Cortex of kidney (tissue), 1 donor: Measurements from ENCODE around the gene PHAX.
"Not testable (repeated sequence)": the region's sequence is repeated elsewhere in the genome, so short reads cannot be mapped to it uniquely, and the experiment has no call there.

Source experiments
- DNase-seq: peaks from one replicate; lab custom pipeline; 2025; lab: John Stamatoyannopoulos, UW

Gene PHAX

DNA sequence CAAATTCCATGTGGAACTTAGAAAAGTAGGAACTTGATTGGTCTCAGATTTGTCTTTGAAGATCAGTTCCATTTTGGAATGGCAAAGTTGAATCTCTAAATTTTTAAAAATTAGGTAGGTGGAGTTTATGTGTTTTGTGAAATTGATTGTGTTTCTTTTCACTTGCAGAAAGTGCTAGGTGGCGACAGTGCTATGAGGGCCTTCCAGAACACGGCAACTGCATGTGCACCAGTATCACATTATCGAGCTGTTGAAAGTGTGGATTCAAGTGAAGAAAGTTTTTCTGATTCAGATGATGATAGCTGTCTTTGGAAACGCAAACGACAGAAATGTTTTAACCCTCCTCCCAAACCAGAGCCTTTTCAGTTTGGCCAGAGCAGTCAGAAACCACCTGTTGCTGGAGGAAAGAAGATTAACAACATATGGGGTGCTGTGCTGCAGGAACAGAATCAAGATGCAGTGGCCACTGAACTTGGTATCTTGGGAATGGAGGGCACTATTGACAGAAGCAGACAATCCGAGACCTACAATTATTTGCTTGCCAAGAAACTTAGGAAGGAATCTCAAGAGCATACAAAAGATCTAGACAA is 2.8 kb downstream of the PHAX start:
- DNase-seq = no peak

- DNase-seq = no peak
Measured at GRCh38 chr5:126605525-126605924, 4.8 kb downstream of the PHAX start.

GRCh38 chr5:126610160-126610559 is 9.4 kb downstream of the PHAX start:
- DNase-seq = no peak

GRCh38 chr5:126610616-126611015 is 9.9 kb downstream of the PHAX start:
- no peak for DNase-seq

- no peak for DNase-seq
Measured at GRCh38 chr5:126613941-126614592, 13.3 kb downstream of the PHAX start.

DNA sequence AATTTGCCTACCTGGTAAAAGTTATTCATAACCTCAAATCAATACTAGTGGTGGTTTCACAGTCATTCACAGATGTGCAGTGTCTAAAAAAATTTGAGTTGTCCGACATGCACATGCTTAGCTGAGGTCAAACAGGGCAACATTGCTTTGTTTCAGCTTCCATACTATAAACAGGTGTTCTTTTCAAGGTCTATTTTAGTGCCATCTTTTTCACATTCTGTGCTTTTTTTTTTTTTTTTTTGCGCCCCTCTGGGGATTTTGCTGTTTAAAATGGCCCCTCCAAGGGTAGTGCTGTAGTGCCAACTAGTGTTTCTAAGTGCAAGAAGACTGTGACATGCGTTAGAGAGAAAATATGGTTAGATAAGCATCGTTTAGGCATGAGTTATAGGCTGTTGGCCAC is 14.5 kb downstream of the PHAX start:
- DNase-seq = no peak

- DNase-seq = not testable (repeated sequence)
Measured at GRCh38 chr5:126617603-126618002, 16.9 kb downstream of the PHAX start.

- no peak for DNase-seq
Measured at GRCh38 chr5:126619781-126620180, 19.0 kb downstream of the PHAX start.

DNA sequence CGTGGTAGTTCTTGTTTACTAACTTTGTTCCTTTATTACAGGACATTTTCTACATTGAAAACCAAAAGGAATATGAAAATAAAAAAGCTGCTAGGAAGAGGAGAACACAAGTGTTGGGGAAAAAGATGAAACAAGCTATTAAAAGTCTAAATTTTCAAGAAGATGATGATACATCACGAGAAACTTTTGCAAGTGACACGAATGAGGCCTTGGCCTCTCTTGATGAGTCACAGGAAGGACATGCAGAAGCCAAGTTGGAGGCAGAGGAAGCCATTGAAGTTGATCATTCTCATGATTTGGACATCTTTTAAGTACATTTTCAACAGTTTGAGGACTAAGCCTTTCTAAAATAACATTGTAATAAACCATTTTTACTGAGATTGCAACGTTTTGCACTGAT is 23.8 kb downstream of the PHAX start:
- no peak for DNase-seq

DNA sequence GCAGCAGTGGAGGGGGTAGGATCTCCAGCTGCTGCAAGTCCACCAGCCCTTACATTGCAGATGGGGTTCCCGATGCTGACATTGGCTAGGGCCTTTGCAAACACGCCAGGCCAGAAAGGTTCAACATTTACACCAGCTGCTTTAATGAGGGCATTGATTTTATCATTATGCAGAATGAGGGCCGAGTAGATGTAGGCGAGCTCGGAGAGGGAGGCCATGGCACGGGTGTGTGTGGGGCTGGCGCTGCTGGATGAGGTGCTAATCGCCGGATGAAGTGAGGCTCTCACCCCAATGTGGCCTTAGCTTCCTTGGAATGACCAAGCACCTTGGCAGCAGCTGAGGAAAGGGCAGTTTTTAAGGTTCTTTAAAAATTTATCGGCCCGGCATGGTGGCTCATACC is 27.4 kb downstream of the PHAX start:
- DNase-seq = no peak

DNA sequence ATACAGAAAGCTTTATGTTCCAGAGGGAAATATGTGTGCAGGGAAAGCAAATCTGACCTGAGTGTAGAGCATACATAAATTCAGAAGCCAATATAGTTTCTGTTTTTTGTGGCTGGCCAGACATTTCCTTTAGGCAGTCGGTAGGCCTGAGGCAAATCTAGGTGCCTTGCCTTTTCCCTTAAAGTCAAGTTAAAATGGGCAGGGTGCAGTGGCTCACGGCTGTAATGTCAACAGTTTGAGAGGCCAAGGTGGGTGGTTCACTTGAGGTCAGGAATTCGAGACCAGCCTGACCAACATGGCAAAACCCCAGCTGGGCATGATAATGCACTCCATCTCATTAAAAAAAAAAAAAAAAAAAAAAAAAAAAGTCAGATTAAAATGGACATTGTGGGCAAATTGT is 31.2 kb downstream of the PHAX start:
- no peak for DNase-seq

DNA sequence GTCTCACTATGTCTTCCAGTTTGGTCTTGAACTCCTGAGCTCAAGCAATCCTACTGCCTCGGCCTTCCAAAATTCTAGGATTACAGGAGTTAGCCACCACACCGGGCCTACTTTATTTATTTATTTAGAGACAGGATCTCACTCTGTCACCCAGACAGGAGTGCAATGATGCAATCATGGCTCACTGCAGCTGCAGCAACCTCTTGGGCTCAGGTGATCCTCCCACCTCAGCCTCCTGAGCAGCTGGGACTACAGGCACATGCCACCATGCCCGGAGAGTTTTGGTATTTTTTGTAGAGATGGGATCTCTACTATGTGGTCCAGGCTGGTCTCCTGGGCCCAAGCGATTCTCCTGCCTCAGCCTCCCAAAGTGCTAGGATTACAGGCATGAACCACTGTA is 32.8 kb downstream of the PHAX start:
- no peak for DNase-seq

GRCh38 chr5:126635585-126635984 is 34.8 kb downstream of the PHAX start:
- DNase-seq = no peak

GRCh38 chr5:126636956-126637355 is 36.2 kb downstream of the PHAX start:
- no peak for DNase-seq

DNA sequence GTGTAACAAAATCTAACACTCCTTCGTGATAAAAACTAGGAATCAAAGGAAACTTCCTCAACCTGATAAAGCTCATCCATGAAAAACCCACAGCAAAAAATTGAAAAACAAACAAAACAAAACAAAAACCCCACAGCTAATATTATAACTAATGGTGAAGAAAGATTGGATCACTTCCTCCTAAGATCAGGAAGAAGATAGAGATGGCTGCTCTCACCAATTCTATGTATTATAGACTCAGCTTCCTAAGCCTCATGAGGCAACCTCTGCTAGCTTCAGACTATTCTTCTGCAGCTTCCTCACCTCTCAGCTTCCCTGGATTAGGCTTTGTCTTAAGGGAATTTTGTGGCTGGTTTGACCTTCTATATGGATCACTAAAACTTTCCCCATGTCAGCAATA is 40.1 kb downstream of the PHAX start:
- DNase-seq = no peak

DNA sequence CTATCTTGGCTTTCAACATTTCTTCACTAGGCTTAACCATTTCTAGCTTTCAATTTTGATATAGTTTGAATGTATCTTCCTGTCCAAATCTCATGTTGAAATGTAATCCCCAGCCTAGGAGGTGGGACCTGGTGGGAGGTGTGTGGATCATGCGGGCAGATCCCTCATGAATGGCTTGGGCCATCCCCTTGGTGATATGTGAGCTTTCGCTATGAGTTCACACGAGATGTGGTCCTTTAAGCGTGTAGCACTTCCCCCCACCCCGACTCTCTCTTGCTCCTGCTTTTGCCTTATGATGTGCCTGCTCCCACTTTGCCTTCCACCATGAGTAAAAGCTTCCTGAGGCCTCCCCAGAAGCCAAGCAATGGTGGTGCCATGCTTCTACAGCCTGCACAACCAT is 40.6 kb downstream of the PHAX start:
- no peak for DNase-seq

GRCh38 chr5:126645132-126645531 is 44.4 kb downstream of the PHAX start:
- no peak for DNase-seq

- DNase-seq = no peak
Measured at GRCh38 chr5:126647071-126647470, 46.3 kb downstream of the PHAX start.

DNA sequence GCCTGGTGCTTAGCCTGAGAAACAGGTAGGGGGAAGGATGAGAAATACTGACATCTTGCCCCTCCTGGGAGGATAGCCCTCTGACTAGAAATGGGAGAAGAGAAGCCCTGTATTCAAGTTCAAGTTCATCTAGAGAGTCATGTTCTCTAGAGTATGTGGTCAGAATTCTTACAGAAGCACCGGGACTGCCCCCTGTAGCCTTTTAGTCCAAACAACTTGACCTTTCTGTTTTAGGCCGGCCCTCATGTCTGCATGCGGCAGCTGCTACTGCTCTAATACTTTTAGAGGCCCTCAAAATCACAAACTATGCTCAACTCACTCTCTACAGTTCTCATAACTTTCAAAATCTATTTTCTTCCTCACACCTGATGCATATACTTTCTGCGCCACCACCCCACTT is 47.7 kb downstream of the PHAX start:
- no peak for DNase-seq

DNA sequence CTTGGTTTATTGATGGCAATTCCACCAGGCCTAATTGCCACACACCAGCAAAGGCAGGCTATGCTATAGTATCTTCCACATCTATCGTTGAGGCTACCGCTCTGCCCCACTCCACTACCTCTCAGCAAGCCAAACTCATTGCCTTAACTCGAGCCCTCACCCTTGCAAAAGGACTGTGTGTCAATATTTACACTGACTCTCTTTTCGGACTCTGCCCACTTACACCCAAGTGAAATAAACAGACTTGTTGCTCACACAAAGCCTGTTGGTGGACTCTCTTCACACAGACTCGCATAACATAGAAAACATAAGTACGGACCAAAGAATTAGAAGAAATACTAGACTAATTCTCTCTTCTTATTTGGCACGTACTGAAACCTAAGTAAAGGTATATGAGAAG is 48.3 kb downstream of the PHAX start:
- DNase-seq = not testable (repeated sequence)

GRCh38 chr5:126649709-126650108 is 49.0 kb downstream of the PHAX start:
- DNase-seq = not testable (repeated sequence)

GRCh38 chr5:126650463-126650862 is 49.7 kb downstream of the PHAX start:
- no peak for DNase-seq

DNA sequence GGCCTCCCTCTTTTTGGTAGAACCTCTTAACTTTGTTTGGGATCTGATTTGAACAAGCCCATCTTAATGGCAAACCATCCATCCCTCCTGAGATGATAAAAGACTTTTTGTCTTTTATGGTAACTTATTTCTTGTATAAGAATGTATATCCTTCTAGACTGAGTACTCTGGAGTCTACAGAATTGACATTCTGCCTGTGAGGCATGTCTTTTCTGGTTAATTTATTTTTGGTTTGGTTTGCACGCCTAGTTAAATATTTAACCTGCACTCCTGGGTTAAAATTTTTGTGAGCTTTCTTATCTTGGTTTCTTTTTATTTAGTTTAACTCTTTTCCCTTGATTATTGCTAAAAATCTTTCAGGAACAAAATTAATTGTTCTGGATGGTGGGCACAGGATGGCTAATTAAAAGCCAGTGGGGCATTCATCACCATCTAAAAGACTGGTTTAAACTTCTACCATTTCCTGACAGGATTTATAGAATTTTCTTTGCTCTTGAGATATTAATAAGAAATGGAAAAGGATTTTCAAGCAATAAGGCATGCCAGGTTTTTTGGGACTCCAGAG is 50.3 kb downstream of the PHAX start:
- no peak for DNase-seq
